Activated CD4-positive, alpha-beta T cell treated with anti-CD3 and anti-CD28 coated beads, Interleukin-2, Interleukin-6, amounts not matched to agents 100 ng/mL and 50 ng/mL, durations not matched to agents 16 hours and 8 hours (primary cell): ENCODE results near the gene CCDC83.
"Not testable (repeated sequence)": the region's sequence is repeated elsewhere in the genome, so short reads cannot be mapped to it uniquely, and the experiment has no call there.

Experiments
- DNase-seq: peaks from one replicate; pipeline ENCODE4 v3.0.0-alpha.2; 2020

The CCDC83 gene

GRCh38 chr11:85840932-85841331, 14.3 kb upstream of the CCDC83 start:
- DNase-seq, result not testable (repeated sequence)

DNA sequence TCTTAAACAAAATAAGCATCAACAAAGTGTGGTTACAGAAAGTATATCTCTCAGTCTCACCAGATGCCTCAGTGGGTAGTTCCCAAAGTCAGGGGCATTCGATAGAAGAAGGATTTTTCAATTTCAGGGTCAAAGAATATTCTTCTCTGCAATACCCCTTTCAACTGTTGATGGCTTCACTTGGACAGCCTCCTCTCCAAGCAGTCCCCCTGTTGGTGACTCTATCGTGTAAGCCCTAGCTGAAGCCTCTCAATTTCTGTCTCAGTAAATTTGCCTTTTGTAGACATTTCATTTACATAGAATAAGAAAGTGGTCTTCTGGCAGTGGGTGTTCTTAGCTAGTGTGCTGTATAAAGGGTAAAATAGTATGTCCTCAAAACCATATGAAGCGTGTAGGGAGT, 11.3 kb upstream of the CCDC83 start:
- no peak for DNase-seq

- peak; percentile 29 for DNase-seq
Measured at GRCh38 chr11:85844439-85845123, 10.6 kb upstream of the CCDC83 start.

DNA sequence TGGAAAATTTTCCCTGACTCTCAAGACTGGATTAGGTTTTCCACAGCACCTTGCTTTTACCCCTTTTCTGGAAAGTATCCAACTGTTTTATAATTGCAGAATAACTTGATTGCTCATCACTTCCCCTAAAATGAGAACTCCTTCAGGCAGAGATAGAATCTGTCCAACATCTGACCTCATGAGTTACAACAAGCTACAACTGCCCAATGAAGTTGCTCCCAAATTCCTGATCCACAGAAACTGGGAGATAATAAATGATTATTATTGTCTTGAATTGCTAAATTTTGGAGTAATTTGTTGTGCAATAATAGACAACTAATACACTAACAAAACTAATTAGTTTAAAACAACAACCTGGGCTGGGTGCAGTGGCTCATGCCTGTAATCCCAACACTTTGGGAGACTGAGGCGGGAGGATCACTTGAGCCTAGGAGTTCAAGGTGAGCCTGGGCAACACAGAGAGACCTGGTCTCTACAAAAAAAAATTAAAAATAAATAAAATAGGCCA, 10.0 kb upstream of the CCDC83 start:
- no peak for DNase-seq

DNA sequence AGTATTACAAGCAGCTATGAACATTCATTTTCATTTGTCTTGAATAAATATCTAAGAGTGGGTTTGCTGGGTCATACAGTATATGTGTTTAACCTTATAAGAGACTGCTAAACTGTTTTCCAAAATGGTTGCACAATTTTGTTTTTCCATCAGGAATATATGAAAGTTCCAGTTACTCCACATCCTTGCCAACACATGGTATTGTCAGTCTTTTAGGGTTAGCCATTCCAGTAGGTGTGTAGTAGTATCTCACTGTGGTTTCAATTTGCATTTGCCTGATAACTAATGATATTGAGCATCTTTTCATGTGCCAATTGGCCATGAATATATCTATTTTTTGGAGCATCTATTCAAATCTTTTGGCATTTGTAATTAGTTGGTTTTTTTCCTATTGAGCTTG, 7.7 kb upstream of the CCDC83 start:
- DNase-seq, result no peak

- DNase-seq, result no peak
Measured at GRCh38 chr11:85848006-85848405, 7.2 kb upstream of the CCDC83 start.

DNA sequence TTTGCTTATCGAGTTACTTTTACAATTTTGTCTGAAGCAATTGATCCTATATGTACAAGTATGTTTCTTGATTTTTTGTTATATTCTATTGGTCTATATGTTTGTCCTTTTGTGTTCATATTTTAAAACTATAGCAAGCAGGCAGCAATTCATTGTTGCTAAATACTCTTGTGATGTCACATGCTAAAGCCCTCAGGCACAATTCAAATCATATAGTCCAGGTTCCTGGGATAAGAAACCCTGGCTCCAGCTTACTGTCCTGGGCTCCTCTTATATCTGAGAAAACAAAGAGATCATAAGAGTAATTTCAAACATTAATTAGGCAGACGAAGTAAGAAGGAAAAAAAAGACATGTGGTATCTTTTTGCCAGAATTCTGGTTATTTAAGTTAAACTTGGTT, 6.6 kb upstream of the CCDC83 start:
- no peak for DNase-seq

- not testable (repeated sequence) for DNase-seq
Measured at GRCh38 chr11:85852754-85853153, 2.4 kb upstream of the CCDC83 start.

DNA sequence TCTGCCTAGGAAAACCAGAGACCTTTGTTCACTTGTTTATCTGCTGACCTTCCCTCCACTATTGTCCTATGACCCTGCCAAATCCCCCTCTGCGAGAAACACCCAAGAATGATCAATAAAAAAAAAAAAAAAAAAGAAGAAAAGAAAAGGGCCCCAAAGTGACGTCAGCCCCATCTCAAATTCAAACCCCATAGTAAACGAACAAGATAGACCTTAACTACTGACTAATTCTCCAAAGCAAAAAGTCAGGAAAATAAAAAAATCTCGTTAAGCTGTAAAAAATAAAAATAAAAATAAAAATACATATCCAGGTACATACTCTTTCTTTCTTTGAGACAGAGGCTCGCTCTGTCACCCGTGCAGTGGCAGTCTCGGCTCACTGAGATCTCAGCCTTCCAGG, 1.6 kb upstream of the CCDC83 start:
- DNase-seq, result not testable (repeated sequence)

GRCh38 chr11:85854212-85854556, 999 bp upstream of the CCDC83 start:
- no peak for DNase-seq

GRCh38 chr11:85854557-85855340, 434 bp upstream of the CCDC83 start:
- DNase-seq, result peak; percentile 97

GRCh38 chr11:85857098-85857497, 1.9 kb downstream of the CCDC83 start:
- no peak for DNase-seq

DNA sequence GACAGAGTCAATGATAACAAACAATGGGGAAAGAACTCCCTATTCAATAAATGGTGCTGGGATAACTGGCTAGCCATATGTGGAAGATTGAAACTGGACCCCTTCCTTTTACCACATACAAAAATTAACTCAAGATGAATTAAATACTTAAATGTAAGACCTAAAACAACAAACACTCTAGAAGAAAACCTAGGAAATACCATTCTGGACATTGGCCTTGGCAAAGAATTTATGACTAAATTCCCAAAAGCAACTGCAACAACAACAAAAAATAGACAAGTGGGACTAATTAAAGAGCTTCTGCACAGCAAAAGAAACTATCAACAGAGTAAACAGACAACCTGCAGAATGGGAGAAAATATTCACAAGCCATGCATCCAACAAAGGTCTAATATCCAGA, 4.4 kb downstream of the CCDC83 start:
- DNase-seq, result not testable (repeated sequence)

- DNase-seq, result no peak
Measured at GRCh38 chr11:85863855-85864254, 8.7 kb downstream of the CCDC83 start.

GRCh38 chr11:85866137-85866827, 11.1 kb downstream of the CCDC83 start:
- no peak for DNase-seq

DNA sequence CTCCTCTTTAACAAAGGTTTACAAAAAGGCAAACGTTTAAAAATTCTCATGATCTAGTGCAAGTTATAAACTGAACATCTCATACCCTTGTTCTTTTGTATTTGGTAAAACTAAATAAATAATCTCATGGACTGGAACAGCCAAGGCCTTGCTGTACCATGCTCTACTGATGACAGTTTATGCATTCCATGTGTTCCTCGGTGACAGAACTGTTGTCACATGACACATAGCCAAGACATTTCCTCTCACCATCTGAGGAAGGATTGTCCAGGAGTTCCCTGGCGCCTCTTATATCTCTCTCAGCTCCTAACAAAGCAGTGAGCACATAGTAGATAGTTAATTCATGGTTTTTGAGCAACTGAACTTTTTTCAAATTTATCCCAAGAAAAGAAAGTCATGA, 12.6 kb downstream of the CCDC83 start:
- DNase-seq, result no peak

GRCh38 chr11:85869781-85870180, 14.6 kb downstream of the CCDC83 start:
- DNase-seq, result no peak

DNA sequence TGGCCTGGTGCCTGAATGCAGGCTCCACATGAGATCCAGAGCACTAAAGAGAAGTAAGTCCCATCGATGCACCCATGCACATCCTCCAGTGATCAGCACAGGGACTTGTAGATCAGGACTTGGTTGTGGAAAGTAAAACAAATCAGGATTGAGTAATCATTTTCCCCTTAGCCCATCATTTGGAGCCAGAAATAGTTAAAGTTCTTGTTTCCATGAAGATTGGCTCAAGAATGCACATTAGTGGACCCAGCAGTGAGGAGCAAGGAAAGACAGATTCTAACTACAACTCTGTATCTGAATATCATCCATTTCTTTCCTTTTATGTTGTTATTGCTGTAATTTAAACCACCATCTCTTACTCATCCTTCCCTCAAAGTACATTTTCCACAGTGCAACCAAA, 19.1 kb downstream of the CCDC83 start:
- no peak for DNase-seq

DNA sequence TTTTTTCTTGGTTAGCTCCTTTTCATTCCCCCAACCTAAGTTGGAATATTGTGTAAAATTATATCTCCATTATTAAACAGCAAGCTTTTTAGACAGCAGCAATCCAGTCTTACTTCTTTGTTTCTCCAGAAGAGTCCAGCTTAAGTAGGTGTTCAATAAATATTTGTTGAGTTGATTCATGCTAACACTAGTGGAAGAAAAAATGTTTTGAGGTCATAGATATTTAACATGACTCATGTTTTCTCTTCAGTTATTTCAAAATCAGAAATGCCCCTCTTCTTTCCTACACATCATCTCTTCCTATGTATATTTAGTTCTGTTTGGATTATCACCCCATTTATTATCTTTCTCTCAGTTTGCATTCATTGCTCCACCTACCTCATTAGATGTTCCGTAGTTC, 20.3 kb downstream of the CCDC83 start:
- DNase-seq, result no peak

DNA sequence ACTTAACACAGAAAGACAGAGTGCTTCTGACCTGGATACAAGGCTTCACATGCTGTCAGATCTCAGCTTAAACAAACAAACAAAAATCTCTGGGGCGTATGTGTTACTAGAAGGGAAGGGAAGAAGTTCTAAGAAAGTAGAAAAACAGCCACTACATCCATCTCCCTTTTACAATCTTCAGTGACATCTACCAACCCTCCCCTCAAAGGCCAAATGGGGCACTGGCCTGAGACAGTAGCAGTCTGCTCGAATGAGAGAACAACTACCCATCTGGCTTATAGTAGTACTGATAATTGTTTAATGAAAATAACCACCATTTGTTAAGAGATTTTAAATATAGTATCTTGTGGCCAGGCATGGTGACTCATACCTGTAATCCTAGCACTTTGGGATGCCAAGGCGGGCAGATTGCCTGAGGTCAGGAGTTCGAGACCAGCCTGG, 29.4 kb downstream of the CCDC83 start:
- DNase-seq, result no peak

- DNase-seq, result no peak
Measured at GRCh38 chr11:85886089-85887056, 31.2 kb downstream of the CCDC83 start.

DNA sequence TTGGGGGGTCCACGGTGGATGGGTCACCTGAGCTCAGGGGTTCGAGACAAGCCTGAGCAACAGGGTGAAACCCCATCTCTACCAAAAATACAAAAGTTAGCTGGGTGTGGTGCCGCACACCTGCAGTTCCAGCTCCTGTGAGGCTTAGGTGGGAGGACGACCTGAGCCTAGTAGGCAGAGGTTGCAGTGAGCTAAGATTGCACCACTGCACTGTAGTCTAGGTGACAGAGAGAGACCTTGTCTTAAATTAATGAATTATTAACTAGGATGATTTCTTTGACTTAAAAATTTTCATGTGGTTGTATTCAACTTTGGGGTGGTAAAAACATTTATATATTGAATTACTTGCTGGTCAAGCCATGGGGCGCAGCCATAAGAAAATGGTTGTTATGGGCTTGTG, 33.9 kb downstream of the CCDC83 start:
- DNase-seq, result no peak
